AG04450 (cell line): Measurements from ENCODE around the gene POPDC2. TPM values are rescaled to one million over a fixed set of nuclear protein-coding genes. Genes with fewer than 3 reads are reported as not detected.

Source experiments
- CTCF ChIA-PET: fragments of 300-600, 350-600 bp; formaldehyde crosslinking; extraction: SDS; loops from one replicate; lab custom pipeline; 2022; ENCODE audit warnings: antibody characterized with exemption, inconsistent platforms; lab: Charles Lee
- POLR2A ChIA-PET: fragments of 350-600 bp; formaldehyde crosslinking; extraction: SDS; loops from one replicate; lab custom pipeline; 2021; ENCODE audit warnings: antibody characterized with exemption, inconsistent platforms; lab: Yijun Ruan, JAX
- DNase-seq: peaks from one replicate; pipeline ENCODE4 v3.0.0-alpha.2; 2011; ENCODE audit warnings: low read depth, low spot score
- H3K27ac ChIP-seq: one replicate; pipeline ENCODE4 v1.5.1; 2012; ENCODE audit warnings: low read depth, low read length, control low read depth
- H3K27me3 ChIP-seq: one replicate; pipeline ENCODE4 v1.6.0; 2012; ENCODE audit warnings: low read length; ENCODE audit not compliant: control insufficient read depth, insufficient read depth
- H3K4me3 ChIP-seq: 2 replicates; pipeline ENCODE4 v1.5.1; 2011; ENCODE audit warnings: mild to moderate bottlenecking, low read depth, low read length, control low read depth
- H3K9me3 ChIP-seq: 2 replicates; pipeline ENCODE4 v1.5.1; 2012; ENCODE audit warnings: low read length; ENCODE audit not compliant: control insufficient read depth, insufficient read depth
- CTCF ChIP-seq: IDR thresholded peaks from 2 replicates; pipeline ENCODE4 v1.5.1; 2011; ENCODE audit warnings: low read depth, low read length, control low read depth, inconsistent platforms
- polyA minus RNA-seq: library from RNA; depleted of rRNA, polyadenylated mRNA; stranded (reverse); fragments of >200 nt; gene quantifications from 2 replicates; pipeline ENCODE4 v1.2.3, GENCODE V29; 2011; rRNA and poly(A)+ RNA removed
- polyA plus RNA-seq: library from polyadenylated mRNA; depleted of rRNA; stranded (reverse); fragments of >200 nt; gene quantifications from 2 replicates; pipeline ENCODE4 v1.2.3, GENCODE V29; 2011; rRNA removed

POPDC2 gene
- polyA plus RNA-seq: 0.38 and 0.43 TPM in 2 replicates
- polyA minus RNA-seq: 0.48 and 0.55 TPM in 2 replicates

DNA sequence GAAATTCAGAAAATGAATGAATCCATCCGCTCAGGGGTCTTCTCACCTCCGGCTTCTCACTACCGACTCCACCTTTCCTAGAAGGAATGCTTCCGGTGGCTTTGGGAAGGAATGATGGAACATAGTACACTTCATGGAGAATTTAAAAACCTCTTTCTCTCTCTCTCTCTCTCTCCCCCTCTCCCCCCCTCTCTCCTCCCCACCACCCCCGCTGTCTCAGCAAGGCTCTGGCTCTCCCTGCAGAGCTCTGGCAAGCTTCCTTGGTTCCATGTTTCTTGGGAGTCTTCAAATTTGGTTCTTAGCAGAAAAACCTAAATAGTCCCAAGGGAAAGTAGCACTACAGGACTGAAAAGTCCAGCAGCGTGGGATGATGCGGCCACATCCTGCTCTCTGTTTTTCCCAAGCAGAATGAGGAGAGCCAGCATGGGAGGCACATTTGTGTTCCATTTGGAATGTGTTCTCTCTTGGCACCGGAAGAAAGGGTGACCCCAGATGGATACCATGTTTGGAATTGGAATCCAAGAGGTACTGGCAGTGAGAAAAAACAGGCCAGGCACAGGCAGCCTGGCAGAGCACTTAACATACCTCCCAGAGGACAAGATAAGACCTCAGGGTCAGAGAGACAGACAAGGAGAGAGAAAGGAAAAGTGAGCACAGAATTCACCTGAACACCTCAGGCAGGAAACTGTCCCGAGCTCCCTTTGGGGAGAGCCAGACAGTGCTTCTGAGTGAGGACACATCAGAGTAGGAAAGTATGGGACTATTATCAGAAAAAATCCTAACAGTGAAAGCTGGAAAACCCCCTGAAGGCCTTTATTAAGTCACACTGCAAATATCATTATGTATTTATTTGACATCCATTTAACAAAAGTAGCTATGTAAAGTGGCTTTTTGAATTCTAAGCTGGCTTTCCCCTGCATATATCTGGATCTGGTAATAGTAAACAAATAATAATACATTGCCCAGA is at the start of gene POPDC2:
POPDC2 (minus strand) TSS at position 116 of the 967 bp plus-strand sequence. CDS start 166 bp downstream, outside the sequence.
- no peak for TF ChIP-seq CTCF
- peak within 1 kb of the TSS; percentile 11 for H3K27ac ChIP-seq
- DNase-seq: no peak
- peaks cover 7% of the 10 kb centered on the region for H3K27me3 ChIP-seq
- CTCF ChIA-PET: interaction anchor here (0.6 to 1.0 kb wide), 2 partner anchors 25 to 211 kb away, joined by 3 read pairs; no protein-coding TSS in a partner anchor
- POLR2A ChIA-PET: no interaction called here
- H3K9me3 ChIP-seq: no peaks in the 10 kb centered on the region
- H3K4me3 ChIP-seq: no peak within 1 kb of the TSS

GRCh38 chr3:119703820-119704531 is 43.6 kb upstream of the POPDC2 start:
- H3K27ac ChIP-seq: no peak overlapping the region
- ChIA-PET CTCF (interaction anchor here (1.3 kb wide), 1 partner anchor 14 kb away, joined by 4 read pairs; no protein-coding TSS in a partner anchor), POLR2A (no interaction called here)
- H3K9me3 ChIP-seq: no peaks in the 10 kb centered on the region; the same call in 1 of the 2 replicates
- no peak overlapping the region for H3K4me3 ChIP-seq
- H3K27me3 ChIP-seq: peaks cover 11% of the 10 kb centered on the region
- no peak for DNase-seq
- no peak for TF ChIP-seq CTCF

DNA sequence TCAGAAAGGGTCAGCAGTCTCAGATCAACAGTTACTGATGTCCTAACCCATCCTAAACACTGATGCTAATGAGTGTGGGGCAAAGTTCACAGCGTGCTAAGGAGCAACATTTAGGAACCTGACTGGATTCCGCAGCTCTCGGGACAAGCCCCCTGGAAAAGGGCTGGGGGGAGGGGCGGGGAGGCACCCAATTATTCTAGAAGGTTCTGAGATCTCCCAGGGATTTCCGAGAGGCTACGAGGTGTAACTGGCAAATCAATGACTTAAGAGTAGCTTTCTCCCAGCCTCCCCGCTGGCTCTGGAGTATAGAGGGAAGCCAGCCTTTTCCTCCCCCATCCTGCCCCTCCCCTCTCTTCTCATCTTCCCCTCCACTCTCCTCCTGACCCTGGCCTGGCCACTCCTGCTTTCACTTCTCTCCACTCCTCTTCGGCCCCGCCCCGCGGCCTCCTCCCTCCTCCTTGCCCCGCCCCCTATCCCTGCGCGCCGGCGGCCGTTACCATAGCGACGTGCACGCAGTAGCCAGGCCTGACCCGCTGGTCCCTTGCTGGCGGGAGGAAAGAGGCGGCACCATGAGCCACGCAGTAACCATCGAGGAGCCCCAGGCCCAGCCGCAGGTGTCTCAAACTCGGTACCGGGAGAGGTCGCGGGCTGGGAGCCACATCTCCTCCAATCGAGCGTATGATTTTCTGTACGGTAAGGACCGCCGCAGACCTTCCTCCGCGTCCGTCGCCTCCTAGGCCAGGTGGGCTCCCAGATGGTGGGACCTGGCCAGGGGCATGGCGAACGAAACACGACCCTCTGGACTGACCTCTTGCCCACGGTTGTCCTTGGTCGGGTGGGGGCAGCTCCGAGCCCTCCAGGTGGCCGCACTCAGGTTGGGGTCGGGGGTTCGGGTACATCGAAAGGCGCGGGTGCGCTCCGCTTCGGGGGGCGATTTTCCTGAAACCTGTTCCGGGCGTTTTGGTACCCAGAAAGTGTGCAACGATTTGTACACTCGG is 42.4 kb upstream of the POPDC2 start, which contains the start of gene CFAP91:
CFAP91 (plus strand) TSS at position 493 of the 998 bp plus-strand sequence; CDS start at position 570, 77 bp downstream.
- Histone ChIP-seq H3K27ac (no peak within 1 kb of the TSS), H3K9me3 (no peaks in the 10 kb centered on the region; the same call in 1 of the 2 replicates), H3K27me3 (peaks cover 11% of the 10 kb centered on the region), H3K4me3 (peak within 1 kb of the TSS; percentile 58)
- ChIA-PET CTCF (interaction anchor here (0.7 to 1.3 kb wide), 2 partner anchors 13 to 856 kb away, joined by 4 to 7 read pairs; no protein-coding TSS in a partner anchor), POLR2A (no interaction called here)
- peak; percentile 70 for DNase-seq
- TF ChIP-seq CTCF: no peak

- POLR2A ChIA-PET: no interaction called here
- DNase-seq: no peak
- Histone ChIP-seq H3K9me3 (no peaks in the 10 kb centered on the region; the same call in 1 of the 2 replicates), H3K27ac (no peak overlapping the region), H3K4me3 (no peak overlapping the region), H3K27me3 (peaks cover 11% of the 10 kb centered on the region)
- CTCF ChIA-PET: no interaction called here
- TF ChIP-seq CTCF: no peak
Measured at GRCh38 chr3:119700920-119701734, 40.7 kb upstream of the POPDC2 start.
